ENCODE data around the gene ODAD3. TPM values are rescaled to one million over a fixed set of nuclear protein-coding genes. Genes with fewer than 3 reads are reported as not detected.

The ODAD3 gene
- total RNA-seq, 1 donor from 2014 or later: 0.47 TPM

DNA sequence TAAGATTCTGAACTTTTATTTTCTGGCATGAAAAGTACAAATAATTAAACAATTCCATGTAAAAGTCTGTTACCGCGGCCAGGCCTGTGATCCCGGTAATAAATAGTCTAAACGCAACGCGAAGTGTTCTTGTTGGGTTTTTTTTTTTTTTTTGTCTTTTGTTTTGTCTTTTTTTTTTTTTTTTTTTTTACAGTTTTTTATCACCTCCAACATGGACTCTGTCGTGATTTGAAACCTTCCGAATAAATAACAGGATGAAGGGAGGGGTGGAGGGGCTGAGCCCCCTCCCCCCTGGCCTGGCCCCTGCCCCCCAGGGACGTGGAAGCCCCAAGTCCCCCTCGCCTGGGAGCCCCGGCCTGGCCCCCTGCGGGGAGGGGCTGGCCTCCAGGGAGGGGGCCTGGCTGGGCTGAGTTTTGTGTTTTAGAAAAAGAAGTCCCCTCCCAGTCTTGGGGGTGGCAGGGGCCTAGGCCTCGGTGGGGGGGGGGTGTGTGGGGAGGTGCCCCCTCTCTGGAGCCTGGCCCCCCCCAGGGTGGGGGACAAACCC lies 16.5 kb upstream of the ODAD3 start:
- no peak for DNase-seq (ENCODE audit: low spot score)
- peaks cover 2% of the 10 kb centered on the region for H3K36me3 Mint-ChIP-seq
- Histone ChIP-seq H3K4me2 (peak overlapping the region; percentile 67), H3K27ac (peak overlapping the region; percentile 85), H4K20me1 (ENCODE audit: low read depth) (no peaks in the 10 kb centered on the region), H3K79me2 (ENCODE audit: low read depth) (no peaks in the 10 kb centered on the region), H3K9me3 (ENCODE audit: low read depth) (no peaks in the 10 kb centered on the region), H2AFZ (replicated peaks) (peak overlapping the region; percentile 72), H3K36me3 (no peaks in the 10 kb centered on the region), H3F3A (ENCODE audit: low read depth) (peaks cover 24% of the 10 kb centered on the region), H3K4me3 (no peak overlapping the region), H3K27me3 (no peaks in the 10 kb centered on the region), H3K4me1 (peaks cover 22% of the 10 kb centered on the region), H3K9ac (no peak overlapping the region)
- H3K27me3 Mint-ChIP-seq (ENCODE audit: insufficient read depth, low read depth): peaks cover 4% of the 10 kb centered on the region
- no peak overlapping the region for H3K27ac Mint-ChIP-seq
- TF ChIP-seq EZH2 (IDR thresholded peaks at IDR 0.05) (no peak), CTCF (IDR thresholded peaks at IDR 0.05) (no peak), EZH2phosphoT487 (IDR thresholded peaks at IDR 0.05) (no peak)
- H3K4me3 Mint-ChIP-seq: no peak overlapping the region
- H3K9me3 Mint-ChIP-seq: no peaks in the 10 kb centered on the region
- H3K4me1 Mint-ChIP-seq: peaks cover 21% of the 10 kb centered on the region

GRCh38 chr19:11450570-11451326 lies 15.8 kb upstream of the ODAD3 start:
- Histone ChIP-seq H2AFZ (replicated peaks) (no peak overlapping the region), H3K9me3 (ENCODE audit: low read depth) (no peaks in the 10 kb centered on the region), H3K4me1 (peaks cover 22% of the 10 kb centered on the region), H3K27me3 (no peaks in the 10 kb centered on the region), H3K4me3 (no peak overlapping the region), H3K36me3 (no peaks in the 10 kb centered on the region), H3K9ac (no peak overlapping the region), H3K79me2 (ENCODE audit: low read depth) (no peaks in the 10 kb centered on the region), H3K27ac (peak overlapping the region; percentile 85), H4K20me1 (ENCODE audit: low read depth) (no peaks in the 10 kb centered on the region), H3K4me2 (peak overlapping the region; percentile 67), H3F3A (ENCODE audit: low read depth) (peaks cover 24% of the 10 kb centered on the region)
- H3K9me3 Mint-ChIP-seq: no peaks in the 10 kb centered on the region
- peaks cover 21% of the 10 kb centered on the region for H3K4me1 Mint-ChIP-seq
- H3K36me3 Mint-ChIP-seq: peaks cover 2% of the 10 kb centered on the region
- H3K4me3 Mint-ChIP-seq: no peak overlapping the region
- no peak overlapping the region for H3K27ac Mint-ChIP-seq
- peaks cover 4% of the 10 kb centered on the region for H3K27me3 Mint-ChIP-seq (ENCODE audit: insufficient read depth, low read depth)
- DNase-seq (ENCODE audit: low spot score): no peak
- TF ChIP-seq EZH2phosphoT487 (IDR thresholded peaks at IDR 0.05) (no peak), CTCF (IDR thresholded peaks at IDR 0.05) (no peak), EZH2 (IDR thresholded peaks at IDR 0.05) (no peak)

DNA sequence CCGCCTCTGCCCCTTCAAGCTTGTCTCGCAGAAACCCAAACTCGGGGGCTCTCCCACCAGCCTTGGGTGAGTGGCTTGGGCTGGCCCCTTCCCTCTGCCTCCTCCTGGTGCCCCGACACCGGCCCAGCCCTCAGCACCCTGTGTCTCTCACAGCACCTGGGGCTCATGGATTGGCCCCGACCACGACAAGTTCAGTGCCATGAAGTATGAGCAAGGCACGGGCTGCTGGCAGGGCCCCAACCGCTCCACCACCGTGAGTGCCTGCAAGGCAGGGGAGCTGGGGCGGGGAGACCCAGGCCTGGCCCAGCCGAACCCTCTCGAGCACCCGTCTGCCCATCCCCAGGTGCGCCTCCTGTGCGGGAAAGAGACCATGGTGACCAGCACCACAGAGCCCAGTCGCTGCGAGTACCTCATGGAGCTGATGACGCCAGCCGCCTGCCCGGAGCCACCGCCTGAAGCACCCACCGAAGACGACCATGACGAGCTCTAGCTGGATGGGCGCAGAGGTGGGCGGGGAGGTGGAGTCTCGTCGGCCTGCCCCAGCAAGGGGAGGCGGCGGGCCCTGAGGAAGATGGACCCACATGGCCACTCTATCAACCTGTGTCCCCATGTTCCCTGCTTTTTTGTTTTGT lies 14.1 kb upstream of the ODAD3 start:
- Histone ChIP-seq H3K36me3 (no peaks in the 10 kb centered on the region), H3K27me3 (no peaks in the 10 kb centered on the region), H3K4me1 (peaks cover 22% of the 10 kb centered on the region), H3K9me3 (ENCODE audit: low read depth) (no peaks in the 10 kb centered on the region), H3K27ac (no peak overlapping the region), H3K4me3 (no peak overlapping the region), H3K4me2 (no peak overlapping the region), H3F3A (ENCODE audit: low read depth) (peaks cover 24% of the 10 kb centered on the region), H3K9ac (no peak overlapping the region), H2AFZ (replicated peaks) (no peak overlapping the region), H4K20me1 (ENCODE audit: low read depth) (peaks cover 4% of the 10 kb centered on the region), H3K79me2 (ENCODE audit: low read depth) (no peaks in the 10 kb centered on the region)
- TF ChIP-seq EZH2phosphoT487 (IDR thresholded peaks at IDR 0.05) (no peak), EZH2 (IDR thresholded peaks at IDR 0.05) (no peak), CTCF (IDR thresholded peaks at IDR 0.05) (no peak)
- Mint-ChIP-seq H3K4me3 (no peak overlapping the region), H3K9me3 (no peaks in the 10 kb centered on the region), H3K4me1 (peaks cover 21% of the 10 kb centered on the region), H3K27ac (no peak overlapping the region), H3K27me3 (ENCODE audit: insufficient read depth, low read depth) (peaks cover 4% of the 10 kb centered on the region), H3K36me3 (peaks cover 4% of the 10 kb centered on the region)
- no peak for DNase-seq (ENCODE audit: low spot score)

Measured in neural progenitor cell (in vitro differentiated cells).